Neural crest cell (in vitro differentiated cells): ENCODE data around the gene FAXDC2. TPM values are rescaled to one million over a fixed set of nuclear protein-coding genes. Genes with fewer than 3 reads are reported as not detected.

ENCODE experiments used
- DNase-seq: peaks from one replicate; pipeline ENCODE4 v3.0.0; 2021; ENCODE audit warnings: low read depth, mixed read lengths, low spot score
- H3K27ac Mint-ChIP-seq: one replicate; pipeline ENCODE4 v1.8.0; 2021; ENCODE audit warnings: mild to moderate bottlenecking, mixed read lengths; ENCODE audit not compliant: unreplicated experiment
- H3K27me3 Mint-ChIP-seq: 2 replicates; pipeline ENCODE4 v1.8.0; 2021; ENCODE audit warnings: low read depth, mild to moderate bottlenecking, mixed read lengths
- H3K36me3 Mint-ChIP-seq: 2 replicates; pipeline ENCODE4 v1.8.0; 2021; ENCODE audit warnings: low read depth, mild to moderate bottlenecking, mixed read lengths
- H3K4me1 Mint-ChIP-seq: 2 replicates; pipeline ENCODE4 v1.8.0; 2021; ENCODE audit warnings: mixed read lengths
- H3K4me3 Mint-ChIP-seq: one replicate; pipeline ENCODE4 v1.8.0; 2021; ENCODE audit warnings: mild to moderate bottlenecking, mixed read lengths
- H3K9me3 Mint-ChIP-seq: 2 replicates; pipeline ENCODE4 v1.8.0; 2021; ENCODE audit warnings: mixed read lengths
- total RNA-seq: library from RNA; stranded (reverse); gene quantifications from 2 replicates; pipeline ENCODE4 v1.2.1, GENCODE V29; 2021
- TF ChIP-seq, protein P1 (sequence below): fragments of 200-600 bp; sonication (generic); conservative IDR thresholded peaks from 2 replicates; pipeline ENCODE4 v1.5.0; 2021; ENCODE audit warnings: antibody characterized with exemption, mild to moderate bottlenecking

The FAXDC2 gene
- total RNA-seq, 1 donor from 2014 or later = 2.7 TPM

DNA sequence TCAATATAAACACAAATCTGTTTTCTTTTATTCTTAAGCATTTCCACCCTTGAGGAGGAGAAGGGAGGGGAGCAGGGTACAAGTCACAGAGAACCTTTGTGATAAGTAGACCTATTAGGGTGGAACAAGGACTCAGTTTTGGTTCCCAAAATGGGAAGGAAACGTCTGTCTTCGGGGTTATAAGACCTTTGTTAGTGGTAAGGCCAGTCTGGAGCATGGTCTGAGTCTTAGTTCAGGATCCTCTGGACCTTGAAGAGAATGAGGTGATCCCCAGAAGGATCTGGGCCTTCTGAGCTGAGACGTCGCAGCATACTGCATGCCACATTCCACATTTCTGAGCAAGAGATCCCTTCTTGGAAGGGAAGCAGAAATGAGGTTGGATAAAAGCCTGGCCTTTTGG, 37.2 kb downstream of the FAXDC2 start:
- Mint-ChIP-seq H3K4me1 (peaks cover 5% of the 10 kb centered on the region), H3K27me3 (no peaks in the 10 kb centered on the region), H3K27ac (no peak overlapping the region), H3K36me3 (peaks cover 34% of the 10 kb centered on the region), H3K4me3 (no peak overlapping the region), H3K9me3 (no peaks in the 10 kb centered on the region)
- DNase-seq = no peak
- TF ChIP-seq, protein P1, sequence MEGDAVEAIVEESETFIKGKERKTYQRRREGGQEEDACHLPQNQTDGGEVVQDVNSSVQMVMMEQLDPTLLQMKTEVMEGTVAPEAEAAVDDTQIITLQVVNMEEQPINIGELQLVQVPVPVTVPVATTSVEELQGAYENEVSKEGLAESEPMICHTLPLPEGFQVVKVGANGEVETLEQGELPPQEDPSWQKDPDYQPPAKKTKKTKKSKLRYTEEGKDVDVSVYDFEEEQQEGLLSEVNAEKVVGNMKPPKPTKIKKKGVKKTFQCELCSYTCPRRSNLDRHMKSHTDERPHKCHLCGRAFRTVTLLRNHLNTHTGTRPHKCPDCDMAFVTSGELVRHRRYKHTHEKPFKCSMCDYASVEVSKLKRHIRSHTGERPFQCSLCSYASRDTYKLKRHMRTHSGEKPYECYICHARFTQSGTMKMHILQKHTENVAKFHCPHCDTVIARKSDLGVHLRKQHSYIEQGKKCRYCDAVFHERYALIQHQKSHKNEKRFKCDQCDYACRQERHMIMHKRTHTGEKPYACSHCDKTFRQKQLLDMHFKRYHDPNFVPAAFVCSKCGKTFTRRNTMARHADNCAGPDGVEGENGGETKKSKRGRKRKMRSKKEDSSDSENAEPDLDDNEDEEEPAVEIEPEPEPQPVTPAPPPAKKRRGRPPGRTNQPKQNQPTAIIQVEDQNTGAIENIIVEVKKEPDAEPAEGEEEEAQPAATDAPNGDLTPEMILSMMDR = no peak

DNA sequence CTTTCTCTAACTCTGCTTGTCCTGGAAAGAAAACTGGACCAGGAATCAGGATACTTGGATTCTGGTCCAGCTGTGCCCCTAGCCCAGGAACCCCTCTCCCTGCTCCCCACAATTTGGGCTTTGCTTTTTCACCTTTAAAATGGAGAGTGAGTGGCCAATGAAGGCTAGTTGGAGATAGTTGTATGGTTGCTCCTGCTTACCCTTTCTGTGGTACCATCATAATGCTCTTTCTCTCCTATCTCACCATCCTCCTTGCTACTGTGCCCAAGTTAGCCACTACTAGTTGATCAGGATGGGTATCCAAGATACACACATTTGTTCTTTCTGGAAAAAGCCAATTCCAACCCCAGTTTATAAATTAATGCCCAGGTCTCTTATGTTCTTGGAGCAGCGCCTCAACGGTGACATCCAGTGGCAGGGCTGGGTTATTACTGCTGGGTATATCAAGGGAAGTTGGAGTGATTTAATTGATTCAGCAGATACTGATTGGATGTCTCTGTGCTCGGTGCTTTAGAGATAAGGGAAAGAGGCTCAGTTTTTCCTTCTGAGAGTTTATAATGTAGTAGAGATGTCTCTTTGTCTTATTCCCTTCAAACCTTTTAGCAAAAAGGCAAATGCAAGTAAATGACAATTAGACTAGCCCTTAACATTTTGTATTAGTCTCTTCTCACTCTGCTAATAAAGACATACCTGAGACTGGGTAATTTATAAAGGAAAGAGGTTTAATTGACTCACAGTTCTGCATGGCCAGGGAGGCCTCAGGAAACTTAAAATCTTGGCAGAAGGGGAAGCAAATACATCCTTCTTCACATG, 38.5 kb downstream of the FAXDC2 start:
- Mint-ChIP-seq H3K27ac (no peak overlapping the region), H3K4me1 (peaks cover 5% of the 10 kb centered on the region), H3K9me3 (no peaks in the 10 kb centered on the region), H3K4me3 (no peak overlapping the region), H3K36me3 (peaks cover 37% of the 10 kb centered on the region), H3K27me3 (no peaks in the 10 kb centered on the region)
- DNase-seq = peak; percentile 62
- TF ChIP-seq, protein P1 = peak; percentile 91

DNA sequence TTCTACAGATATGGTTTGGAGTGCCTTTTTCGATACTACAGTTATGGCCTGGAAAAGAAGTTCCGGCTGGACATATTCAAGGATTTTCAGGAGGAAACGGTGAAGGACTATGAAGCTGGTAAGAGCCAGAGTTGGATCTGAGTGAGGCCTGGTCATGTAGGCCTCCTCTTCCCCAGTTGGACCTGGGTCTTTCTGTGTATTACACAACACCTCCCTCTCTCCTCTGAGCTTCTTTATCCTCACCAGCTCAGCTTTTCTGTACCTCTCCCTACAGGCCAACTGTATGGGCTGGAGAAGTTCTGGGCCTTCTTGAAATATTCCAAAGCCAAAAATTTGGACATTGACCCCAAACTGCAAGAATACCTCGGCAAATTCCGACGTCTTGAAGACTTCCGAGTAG, 39.2 kb downstream of the FAXDC2 start:
- TF ChIP-seq, protein P1 = no peak
- no peak for DNase-seq
- Mint-ChIP-seq H3K27me3 (no peaks in the 10 kb centered on the region), H3K4me3 (no peak overlapping the region), H3K36me3 (peaks cover 34% of the 10 kb centered on the region), H3K9me3 (no peaks in the 10 kb centered on the region), H3K4me1 (peaks cover 2% of the 10 kb centered on the region), H3K27ac (no peak overlapping the region)

DNA sequence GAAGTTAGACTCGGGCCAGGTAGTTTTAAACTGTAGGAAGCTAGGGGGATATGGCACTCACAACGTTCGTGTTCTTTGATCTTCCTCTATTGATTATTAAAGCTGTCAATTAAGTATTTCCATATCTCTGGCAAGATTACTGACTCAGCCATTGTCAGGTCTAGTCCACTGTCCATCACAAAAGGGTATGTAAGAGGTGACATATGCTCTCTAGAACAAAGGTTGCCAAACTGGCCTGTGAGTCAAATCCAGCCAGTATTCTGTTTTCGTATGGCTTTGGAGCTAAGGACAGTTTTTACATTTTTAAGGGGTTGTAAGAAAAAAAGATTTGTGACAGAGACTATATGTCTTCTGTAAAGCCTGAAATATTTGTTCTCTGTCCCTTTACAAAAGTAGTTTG, 44.2 kb downstream of the FAXDC2 start:
- DNase-seq = no peak
- no peak overlapping the region for H3K4me3 Mint-ChIP-seq
- TF ChIP-seq, protein P1 = no peak
- H3K27me3 Mint-ChIP-seq = no peaks in the 10 kb centered on the region
- H3K36me3 Mint-ChIP-seq = peaks cover 36% of the 10 kb centered on the region
- H3K27ac Mint-ChIP-seq = no peak overlapping the region
- H3K4me1 Mint-ChIP-seq = no peaks in the 10 kb centered on the region
- no peaks in the 10 kb centered on the region for H3K9me3 Mint-ChIP-seq

DNA sequence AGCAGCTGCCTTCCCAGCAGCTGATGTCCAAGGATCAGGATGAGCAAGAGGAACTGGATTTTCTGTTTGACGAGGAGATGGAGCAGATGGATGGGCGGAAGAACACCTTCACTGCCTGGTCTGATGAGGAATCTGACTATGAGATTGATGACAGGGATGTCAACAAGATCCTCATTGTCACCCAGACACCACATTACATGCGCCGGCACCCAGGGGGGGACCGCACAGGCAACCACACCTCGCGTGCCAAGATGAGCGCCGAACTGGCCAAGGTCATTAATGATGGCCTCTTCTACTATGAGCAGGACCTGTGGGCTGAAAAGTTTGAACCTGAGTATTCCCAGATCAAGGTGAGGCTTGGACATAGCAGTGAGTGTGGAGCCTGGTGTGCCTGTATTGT, 48.4 kb downstream of the FAXDC2 start:
- DNase-seq = no peak
- TF ChIP-seq, protein P1 = no peak
- H3K9me3 Mint-ChIP-seq = no peaks in the 10 kb centered on the region
- no peak overlapping the region for H3K27ac Mint-ChIP-seq
- H3K27me3 Mint-ChIP-seq = no peaks in the 10 kb centered on the region
- H3K36me3 Mint-ChIP-seq = peaks cover 32% of the 10 kb centered on the region
- no peaks in the 10 kb centered on the region for H3K4me1 Mint-ChIP-seq
- H3K4me3 Mint-ChIP-seq = no peak overlapping the region
